ENCODE measurements around the gene UBE2F. TPM values are rescaled to one million over a fixed set of nuclear protein-coding genes. Genes with fewer than 3 reads are reported as not detected.

Gene UBE2F
- polyA plus RNA-seq, 1 of the 3 experiments (the other 2 are of a cell fraction) = 56.9 TPM

DNA sequence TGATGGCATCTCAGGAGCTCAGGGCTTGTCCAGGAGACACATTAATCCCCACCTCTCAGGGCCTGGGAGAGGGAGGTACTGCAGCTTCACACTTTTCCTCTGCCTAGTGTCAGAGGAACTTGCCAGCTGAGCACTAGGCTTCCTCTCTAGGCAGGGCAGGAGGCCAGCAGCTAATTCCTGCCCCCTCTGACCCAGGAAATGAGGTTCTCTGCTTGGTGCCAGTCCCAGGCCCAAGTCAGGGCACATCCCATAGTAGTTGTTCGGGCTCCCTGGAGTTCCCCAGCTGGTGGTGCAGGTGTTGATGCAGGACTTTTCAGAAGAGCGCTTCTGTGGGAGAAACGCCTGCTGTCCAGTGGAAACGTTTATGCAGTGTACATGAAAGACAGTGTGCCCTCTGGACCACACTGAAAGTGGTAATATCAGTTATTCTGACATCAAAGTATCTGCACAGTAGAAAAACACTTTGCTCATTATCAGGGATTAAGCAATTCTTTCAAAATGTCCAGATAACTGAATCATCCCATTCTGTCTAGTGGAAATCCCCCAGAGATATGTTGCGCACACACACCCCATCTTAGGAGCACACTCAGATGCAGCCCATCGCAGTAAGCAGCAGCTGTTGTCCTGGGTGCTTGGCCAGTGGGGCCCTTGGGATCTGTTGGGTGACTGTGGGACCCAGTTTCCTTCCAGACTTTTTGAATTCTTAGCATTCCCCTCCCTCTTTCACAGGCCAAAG, 76.2 kb downstream of the UBE2F start (continued):
- no peak for TF ChIP-seq FOSL2 (IDR thresholded peaks at IDR 0.05; ENCODE audit: borderline replicate concordance, low read depth)

DNA sequence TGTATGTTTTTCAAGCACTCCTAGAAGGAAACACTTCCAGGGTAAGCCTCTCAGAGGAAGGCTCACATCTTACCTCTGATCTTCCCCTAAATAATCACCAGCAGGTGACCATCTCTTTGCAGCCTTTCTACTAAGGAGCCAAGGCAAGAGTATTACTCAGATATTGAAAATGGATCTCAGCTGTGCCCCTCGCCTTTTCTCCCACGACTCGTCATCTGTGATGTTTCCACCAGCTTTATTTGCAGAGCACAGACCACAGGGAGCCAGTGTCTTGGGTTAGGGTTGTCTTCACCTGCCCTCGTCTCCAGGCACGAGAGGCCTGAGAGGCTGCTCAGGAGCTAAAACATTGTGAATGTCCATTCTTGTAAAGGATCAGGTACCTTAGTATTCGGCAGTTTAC, 77.0 kb downstream of the UBE2F start:
- WGBS (ENCODE audit: low lambda C conversion rate) = 90% methylated on average over 6 of the region's 6 CpGs
- CTCF ChIA-PET = interaction anchor here (0.7 to 0.9 kb wide), 2 partner anchors 26 to 531 kb away, joined by 3 read pairs; no protein-coding TSS in a partner anchor
- peaks cover 11 to 55% of the 10 kb centered on the region in 2 experiments for H3K36me3 ChIP-seq (replicated peaks in 1 of 2; ENCODE audit: control insufficient read depth in 1 of 2, insufficient read depth in 2 of 2, low read length in 1 of 2)
- no peaks in the 10 kb centered on the region for H3K27me3 ChIP-seq (ENCODE audit: insufficient read depth)
- no peak for TF ChIP-seq YY1 (IDR thresholded peaks at IDR 0.05; ENCODE audit: low read depth)
- TF ChIP-seq, protein P1, sequence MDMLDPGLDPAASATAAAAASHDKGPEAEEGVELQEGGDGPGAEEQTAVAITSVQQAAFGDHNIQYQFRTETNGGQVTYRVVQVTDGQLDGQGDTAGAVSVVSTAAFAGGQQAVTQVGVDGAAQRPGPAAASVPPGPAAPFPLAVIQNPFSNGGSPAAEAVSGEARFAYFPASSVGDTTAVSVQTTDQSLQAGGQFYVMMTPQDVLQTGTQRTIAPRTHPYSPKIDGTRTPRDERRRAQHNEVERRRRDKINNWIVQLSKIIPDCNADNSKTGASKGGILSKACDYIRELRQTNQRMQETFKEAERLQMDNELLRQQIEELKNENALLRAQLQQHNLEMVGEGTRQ (IDR thresholded peaks at IDR 0.05; ENCODE audit: borderline replicate concordance, low read depth, low read length) = no peak
- TF ChIP-seq, protein P2, sequence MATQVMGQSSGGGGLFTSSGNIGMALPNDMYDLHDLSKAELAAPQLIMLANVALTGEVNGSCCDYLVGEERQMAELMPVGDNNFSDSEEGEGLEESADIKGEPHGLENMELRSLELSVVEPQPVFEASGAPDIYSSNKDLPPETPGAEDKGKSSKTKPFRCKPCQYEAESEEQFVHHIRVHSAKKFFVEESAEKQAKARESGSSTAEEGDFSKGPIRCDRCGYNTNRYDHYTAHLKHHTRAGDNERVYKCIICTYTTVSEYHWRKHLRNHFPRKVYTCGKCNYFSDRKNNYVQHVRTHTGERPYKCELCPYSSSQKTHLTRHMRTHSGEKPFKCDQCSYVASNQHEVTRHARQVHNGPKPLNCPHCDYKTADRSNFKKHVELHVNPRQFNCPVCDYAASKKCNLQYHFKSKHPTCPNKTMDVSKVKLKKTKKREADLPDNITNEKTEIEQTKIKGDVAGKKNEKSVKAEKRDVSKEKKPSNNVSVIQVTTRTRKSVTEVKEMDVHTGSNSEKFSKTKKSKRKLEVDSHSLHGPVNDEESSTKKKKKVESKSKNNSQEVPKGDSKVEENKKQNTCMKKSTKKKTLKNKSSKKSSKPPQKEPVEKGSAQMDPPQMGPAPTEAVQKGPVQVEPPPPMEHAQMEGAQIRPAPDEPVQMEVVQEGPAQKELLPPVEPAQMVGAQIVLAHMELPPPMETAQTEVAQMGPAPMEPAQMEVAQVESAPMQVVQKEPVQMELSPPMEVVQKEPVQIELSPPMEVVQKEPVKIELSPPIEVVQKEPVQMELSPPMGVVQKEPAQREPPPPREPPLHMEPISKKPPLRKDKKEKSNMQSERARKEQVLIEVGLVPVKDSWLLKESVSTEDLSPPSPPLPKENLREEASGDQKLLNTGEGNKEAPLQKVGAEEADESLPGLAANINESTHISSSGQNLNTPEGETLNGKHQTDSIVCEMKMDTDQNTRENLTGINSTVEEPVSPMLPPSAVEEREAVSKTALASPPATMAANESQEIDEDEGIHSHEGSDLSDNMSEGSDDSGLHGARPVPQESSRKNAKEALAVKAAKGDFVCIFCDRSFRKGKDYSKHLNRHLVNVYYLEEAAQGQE (IDR thresholded peaks at IDR 0.05; ENCODE audit: low read depth, low read length) = no peak
- no peak for TF ChIP-seq TCF12 (IDR thresholded peaks at IDR 0.05)
- no peak for TF ChIP-seq RAD21 (IDR thresholded peaks at IDR 0.05; ENCODE audit: low read length)
- TF ChIP-seq RCOR1 (IDR thresholded peaks at IDR 0.05; ENCODE audit: low read length) = no peak
- TF ChIP-seq SMC3 (IDR thresholded peaks at IDR 0.05; ENCODE audit: low read depth, low read length) = no peak
- TF ChIP-seq GABPA (IDR thresholded peaks at IDR 0.05; ENCODE audit: low read depth) = no peak
- TF ChIP-seq RFX5 (IDR thresholded peaks at IDR 0.05; ENCODE audit: low read length) = no peak
- H3K9me3 ChIP-seq = no peaks in the 10 kb centered on the region
- no peaks in the 10 kb centered on the region for H4K20me1 ChIP-seq (ENCODE audit: insufficient read depth)
- POLR2A ChIA-PET = no interaction called here
- H3K27ac ChIP-seq (ENCODE audit: low read depth in 2 of 2, low read length in 1 of 2) = no peak overlapping the region
- H3F3A ChIP-seq (replicated peaks; ENCODE audit: insufficient read depth) = no peaks in the 10 kb centered on the region
- no peaks in the 10 kb centered on the region for H3K79me2 ChIP-seq (ENCODE audit: insufficient read depth)
- H2AFZ ChIP-seq (ENCODE audit: low read depth) = no peak overlapping the region
- no peak for DNase-seq
- no peak overlapping the region for H3K4me3 ChIP-seq (ENCODE audit: low read depth in 2 of 2, low read length in 1 of 2)
- no peaks in the 10 kb centered on the region for H3K9me2 ChIP-seq
- no peak overlapping the region for H3K4me2 ChIP-seq
- no peak overlapping the region for H3K9ac ChIP-seq
- H3K4me1 ChIP-seq (ENCODE audit: control insufficient read depth in 1 of 2, insufficient read depth in 2 of 2, low read depth in 1 of 2, low read length in 1 of 2) = no peaks in the 10 kb centered on the region; a peak in 2 of 4 replicates

DNA sequence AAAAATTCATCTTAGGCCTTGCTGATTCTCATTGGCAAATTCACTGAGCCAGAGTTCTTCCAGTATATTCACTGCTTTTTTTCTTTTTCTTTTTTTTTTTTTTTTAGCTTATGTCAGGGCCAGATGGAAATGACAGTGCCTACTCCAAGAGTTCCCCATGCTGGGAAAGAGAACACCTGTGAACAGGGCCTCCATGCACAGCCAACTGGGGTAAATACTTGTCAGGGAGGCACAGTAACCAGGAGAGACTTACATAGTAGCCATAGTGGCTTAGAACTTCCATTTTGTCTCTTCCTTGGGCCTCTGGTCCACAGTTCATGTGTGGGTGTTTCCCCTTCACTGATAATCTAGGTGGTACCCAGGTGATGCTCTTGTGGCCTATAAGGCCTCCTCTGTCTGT, 78.8 kb downstream of the UBE2F start:
- ChIA-PET POLR2A (interaction anchor here (1.3 kb wide), 1 partner anchor 15 kb away, joined by 3 read pairs; the partner anchor contains the start of gene SCLY), CTCF (no interaction called here)
- DNase-seq = no peak
- Histone ChIP-seq H3K27ac (ENCODE audit: low read depth in 2 of 2, low read length in 1 of 2) (no peak overlapping the region), H3K4me2 (no peak overlapping the region), H3K36me3 (replicated peaks in 1 of 2; ENCODE audit: control insufficient read depth in 1 of 2, insufficient read depth in 2 of 2, low read length in 1 of 2) (peaks cover 11 to 41% of the 10 kb centered on the region in 2 experiments), H3K4me1 (ENCODE audit: control insufficient read depth in 1 of 2, insufficient read depth in 2 of 2, low read depth in 1 of 2, low read length in 1 of 2) (no peaks in the 10 kb centered on the region; a peak in 2 of 4 replicates), H3K27me3 (ENCODE audit: insufficient read depth) (no peaks in the 10 kb centered on the region), H3K9ac (no peak overlapping the region), H3K79me2 (ENCODE audit: insufficient read depth) (no peaks in the 10 kb centered on the region), H3K4me3 (ENCODE audit: low read depth in 2 of 2, low read length in 1 of 2) (no peak overlapping the region), H3K9me3 (no peaks in the 10 kb centered on the region), H4K20me1 (ENCODE audit: insufficient read depth) (no peaks in the 10 kb centered on the region), H3K9me2 (no peaks in the 10 kb centered on the region), H2AFZ (ENCODE audit: low read depth) (no peak overlapping the region), H3F3A (replicated peaks; ENCODE audit: insufficient read depth) (no peaks in the 10 kb centered on the region)
- TF ChIP-seq YY1 (IDR thresholded peaks at IDR 0.05; ENCODE audit: low read depth) (no peak), RFX5 (IDR thresholded peaks at IDR 0.05; ENCODE audit: low read length) (no peak), RAD21 (IDR thresholded peaks at IDR 0.05; ENCODE audit: low read length) (no peak), FOXM1 (IDR thresholded peaks at IDR 0.05; ENCODE audit: low read depth) (no peak), GABPA (IDR thresholded peaks at IDR 0.05; ENCODE audit: low read depth) (no peak), RXRA (IDR thresholded peaks at IDR 0.05; ENCODE audit: borderline replicate concordance, low read depth) (no peak), RCOR1 (IDR thresholded peaks at IDR 0.05; ENCODE audit: low read length) (no peak), TCF12 (IDR thresholded peaks at IDR 0.05) (no peak), EP300 (IDR thresholded peaks at IDR 0.05; ENCODE audit: borderline replicate concordance in 1 of 2, low read depth in 1 of 2, low read length in 1 of 2) (no peak)
- TF ChIP-seq, protein P1 (IDR thresholded peaks at IDR 0.05; ENCODE audit: borderline replicate concordance, low read depth, low read length) = no peak
- TF ChIP-seq, protein P3, sequence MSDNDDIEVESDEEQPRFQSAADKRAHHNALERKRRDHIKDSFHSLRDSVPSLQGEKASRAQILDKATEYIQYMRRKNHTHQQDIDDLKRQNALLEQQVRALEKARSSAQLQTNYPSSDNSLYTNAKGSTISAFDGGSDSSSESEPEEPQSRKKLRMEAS (IDR thresholded peaks at IDR 0.05; ENCODE audit: low read depth) = no peak
